HG02943 (cell line): ENCODE measurements around the gene SARDH.
"Not testable (repeated sequence)": the region's sequence is repeated elsewhere in the genome, so short reads cannot be mapped to it uniquely, and the experiment has no call there.

Experiments used
- ATAC-seq: cut with Tn5 transposase; IDR thresholded peaks from one replicate; pipeline ENCODE4 v1.9.1; 2021; ENCODE audit warnings: mild to moderate bottlenecking, low read depth, moderate library complexity; ENCODE audit not compliant: unreplicated experiment

SARDH gene

DNA sequence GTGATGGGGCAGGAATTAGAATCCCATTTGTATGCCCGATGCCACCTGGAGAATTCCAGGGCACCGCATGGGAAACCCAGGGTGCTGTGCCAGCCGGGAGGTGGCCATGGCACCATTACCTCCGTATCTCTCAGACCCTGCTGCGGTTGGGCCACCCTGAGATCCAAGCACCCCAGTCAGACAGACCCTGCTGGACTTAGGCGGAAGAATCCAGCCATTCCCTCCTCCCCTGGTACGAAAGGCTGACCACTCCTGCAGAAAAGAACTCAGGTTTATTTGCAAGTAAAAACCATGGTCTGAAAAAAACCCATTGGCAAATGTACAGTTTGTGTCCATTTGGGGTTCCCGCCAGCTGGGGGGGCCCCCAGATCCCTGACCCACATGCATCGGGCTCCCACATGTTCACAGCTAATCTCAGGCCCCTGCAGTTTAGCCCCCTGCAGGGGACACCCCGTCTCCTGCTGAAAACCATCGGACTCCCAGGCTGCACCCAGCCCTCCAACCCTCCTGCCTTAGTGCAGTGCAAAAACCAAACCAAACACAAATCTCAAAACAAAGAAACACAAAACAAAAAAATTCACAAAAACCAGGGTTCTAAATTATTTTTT lies 23.6 kb upstream of the SARDH start:
- ATAC-seq = no peak

GRCh38 chr9:133760713-133761290 lies 22.6 kb upstream of the SARDH start:
- ATAC-seq = no peak

GRCh38 chr9:133759946-133760345 lies 21.8 kb upstream of the SARDH start:
- ATAC-seq = no peak

- ATAC-seq = no peak
Observed at GRCh38 chr9:133759146-133759900, 21.2 kb upstream of the SARDH start.

DNA sequence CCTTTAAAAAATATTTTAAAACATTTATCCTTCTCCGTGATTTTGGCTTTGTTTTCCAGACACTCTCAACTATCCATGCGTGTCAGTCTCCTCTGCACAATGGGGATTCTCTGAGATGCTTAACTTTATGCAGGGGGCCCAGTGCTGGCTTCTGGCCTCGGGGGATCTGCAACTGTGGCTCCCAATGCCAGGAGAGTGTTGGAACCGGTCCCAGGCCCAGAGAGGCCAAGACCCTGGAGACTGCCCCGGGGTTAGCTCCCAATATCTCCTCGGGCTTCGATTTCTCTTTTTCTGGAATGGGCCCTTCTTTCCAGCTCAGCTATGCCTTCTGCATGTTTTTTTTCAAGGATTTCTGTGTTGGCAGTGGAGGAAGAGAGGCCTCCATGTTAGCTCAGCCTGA lies 20.1 kb upstream of the SARDH start:
- ATAC-seq = no peak

GRCh38 chr9:133754688-133755227 lies 16.6 kb upstream of the SARDH start:
- ATAC-seq = no peak

- no peak for ATAC-seq
Observed at GRCh38 chr9:133754187-133754586, 16.0 kb upstream of the SARDH start.

- no peak for ATAC-seq
Observed at GRCh38 chr9:133752739-133753446, 14.7 kb upstream of the SARDH start.

- ATAC-seq = no peak
Observed at GRCh38 chr9:133750982-133751649, 13.0 kb upstream of the SARDH start.

GRCh38 chr9:133747309-133747708 lies 9.2 kb upstream of the SARDH start:
- no peak for ATAC-seq

DNA sequence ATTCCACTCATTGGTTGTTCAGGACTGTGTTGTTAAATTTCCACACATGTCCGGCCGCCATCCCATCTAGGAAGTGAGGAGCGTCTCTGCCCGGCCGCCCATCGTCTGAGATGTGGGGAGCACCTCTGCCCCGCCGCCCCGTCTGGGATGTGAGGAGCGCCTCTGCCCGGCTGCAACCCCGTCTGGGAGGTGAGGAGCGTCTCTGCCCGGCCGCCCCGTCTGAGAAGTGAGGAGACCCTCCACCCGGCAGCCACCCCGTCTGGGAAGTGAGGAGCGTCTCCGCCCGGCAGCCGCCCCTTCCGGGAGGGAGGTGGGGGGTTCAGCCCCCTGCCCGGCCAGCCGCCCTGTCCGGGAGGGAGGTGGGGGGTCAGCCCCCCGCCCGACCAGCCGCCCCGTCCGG lies 6.4 kb upstream of the SARDH start:
- not testable (repeated sequence) for ATAC-seq

DNA sequence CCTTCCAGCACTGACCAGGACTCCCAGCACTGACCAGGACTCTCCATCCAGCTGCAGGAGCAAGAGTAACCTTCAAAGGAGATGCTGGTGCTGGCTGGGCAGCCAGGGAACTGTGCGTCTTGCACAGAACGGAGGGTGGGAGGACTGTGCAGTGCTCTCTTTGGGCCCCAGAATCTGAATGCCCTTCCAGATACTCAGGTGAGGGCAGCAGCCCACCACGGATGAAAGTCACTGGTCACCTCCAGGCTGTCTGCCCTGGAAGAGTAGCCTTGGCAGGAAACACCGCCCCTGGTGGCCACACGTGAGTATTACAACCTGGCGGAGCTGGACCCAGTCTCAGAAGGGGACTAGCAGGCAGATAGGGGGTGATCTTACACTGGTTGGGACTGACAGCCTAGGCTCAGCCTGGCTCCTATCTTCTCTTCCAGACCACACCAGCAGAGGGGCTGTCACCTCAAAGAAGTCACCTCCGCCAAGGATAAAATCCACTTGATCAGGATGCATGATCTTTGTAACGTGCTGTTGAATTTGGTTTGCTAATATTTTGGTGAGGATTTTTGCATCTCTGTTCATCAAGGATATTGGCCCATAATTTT lies 4.8 kb upstream of the SARDH start:
- no peak for ATAC-seq

DNA sequence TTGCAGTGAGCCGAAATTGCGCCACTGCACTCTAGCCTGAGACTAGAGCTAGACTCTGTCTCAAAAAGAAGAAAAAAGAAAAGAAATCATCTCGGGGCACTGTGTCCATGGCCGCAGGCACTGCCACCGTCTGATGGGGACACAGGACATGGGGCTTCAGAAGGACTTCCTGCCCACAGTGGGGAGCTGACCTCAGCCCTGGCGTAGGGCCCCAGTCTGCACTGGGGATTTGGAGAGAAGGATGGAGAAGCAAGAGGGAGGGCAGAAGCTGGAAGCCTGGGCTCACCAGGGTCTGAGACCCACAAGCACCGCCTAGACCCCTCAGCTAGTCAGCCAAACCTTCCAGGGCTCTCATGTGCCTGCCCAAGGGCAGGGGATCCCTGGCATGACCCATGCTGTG lies 4.1 kb upstream of the SARDH start:
- ATAC-seq = no peak

DNA sequence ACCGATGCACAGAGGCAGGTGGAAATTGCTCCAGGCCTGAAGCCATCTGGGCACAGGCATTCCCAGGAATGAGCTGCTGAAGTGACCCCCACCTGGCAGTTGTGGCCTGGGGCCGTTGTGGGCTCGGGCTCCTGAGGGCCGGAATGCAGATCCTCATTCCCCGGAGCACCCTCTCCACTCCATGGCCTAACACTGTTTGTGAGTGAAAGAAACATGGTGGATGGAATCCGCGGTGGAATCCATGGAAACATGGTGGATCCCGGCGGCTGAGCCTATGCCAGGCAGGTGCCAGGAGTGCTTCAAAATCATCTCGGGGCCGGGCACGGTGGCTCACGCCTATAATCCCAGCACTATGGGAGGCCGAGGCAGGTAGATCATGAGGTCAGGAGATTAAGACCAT lies 3.6 kb upstream of the SARDH start:
- no peak for ATAC-seq

- no peak for ATAC-seq
Observed at GRCh38 chr9:133740911-133741310, 2.8 kb upstream of the SARDH start.

- ATAC-seq = no peak
Observed at GRCh38 chr9:133739408-133740280, 1.5 kb upstream of the SARDH start.

- no peak for ATAC-seq
Observed at GRCh38 chr9:133738640-133739225, 581 bp upstream of the SARDH start.

DNA sequence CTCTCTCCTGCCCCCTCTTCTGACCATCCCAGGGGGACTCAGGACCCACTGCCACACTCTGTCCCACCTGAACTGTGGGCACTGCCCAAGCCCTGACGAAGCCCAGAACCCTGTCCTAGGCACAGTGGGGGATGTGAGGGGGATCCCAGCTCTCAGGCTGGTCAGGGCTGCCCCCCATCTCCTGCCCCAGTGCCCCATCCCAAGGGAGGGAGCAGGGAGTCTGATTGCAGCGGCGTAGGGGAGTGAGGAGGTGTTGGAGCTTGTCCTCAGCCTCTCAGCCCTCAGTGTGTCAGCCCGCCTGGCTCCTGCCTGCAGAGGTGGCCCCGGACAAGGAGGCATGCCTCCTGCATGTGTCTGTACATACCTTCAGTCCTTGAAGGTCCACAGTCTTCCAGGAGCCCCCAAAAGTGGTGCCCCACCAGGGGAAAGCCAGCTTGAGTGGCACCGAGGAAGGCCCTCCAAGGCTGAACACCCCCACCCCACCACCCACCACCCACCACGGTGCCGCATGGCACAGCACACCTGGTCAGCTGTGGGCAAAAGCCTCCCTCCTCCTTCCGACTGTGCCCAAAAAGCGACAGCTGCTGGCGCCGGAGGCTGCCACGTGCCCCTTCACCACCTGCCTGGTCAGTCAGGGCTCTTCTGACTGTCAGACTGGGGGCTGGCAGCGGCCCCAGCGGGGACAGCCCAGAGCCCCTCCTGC lies 930 bp downstream of the SARDH start:
- ATAC-seq = no peak
